Measurements from ENCODE around the gene ITPRID1. TPM values are rescaled to one million over a fixed set of nuclear protein-coding genes. Genes with fewer than 3 reads are reported as not detected.

ITPRID1 gene
- total and polyA plus RNA-seq, 2 of the 8 experiments (the other 6 are each of a cell fraction or from before 2014, with no cell fraction given): 0.09 to 0.47 TPM

- Histone ChIP-seq H3K4me3 (ENCODE audit: extremely low read depth in 1 of 4, insufficient read depth in 2 of 4, low read depth in 3 of 4, low read length in 4 of 4) (no peak overlapping the region), H2BK5ac (ENCODE audit: low read depth, low read length) (no peak overlapping the region), H2BK20ac (ENCODE audit: low read length) (no peak overlapping the region), H3K56ac (replicated peaks; ENCODE audit: insufficient read length, low read depth, low read length) (no peak overlapping the region), H3K23ac (ENCODE audit: insufficient read length) (no peak overlapping the region), H4K20me1 (replicated peaks in 1 of 2; ENCODE audit: control insufficient read depth in 1 of 2, insufficient read depth in 2 of 2, low read length in 2 of 2) (no peaks in the 10 kb centered on the region), H2AK5ac (ENCODE audit: low read depth, low read length) (no peak overlapping the region), H3K14ac (ENCODE audit: insufficient read length) (no peak overlapping the region), H3K27me3 (replicated peaks in 1 of 4; ENCODE audit: control insufficient read depth in 3 of 4, extremely low read depth in 1 of 4, insufficient read depth in 3 of 4, low read length in 3 of 4) (no peaks in the 10 kb centered on the region), H3K4me2 (ENCODE audit: insufficient read depth in 1 of 2, low read depth in 2 of 2, low read length in 2 of 2) (no peak overlapping the region), H3K79me1 (ENCODE audit: low read depth, low read length) (no peaks in the 10 kb centered on the region), H3K18ac (ENCODE audit: extremely low read depth, low read length) (no peak overlapping the region), H2BK120ac (replicated peaks; ENCODE audit: low read depth, low read length) (no peak overlapping the region), H3K4me1 (replicated peaks in 1 of 4; ENCODE audit: control insufficient read depth in 3 of 4, insufficient read depth in 4 of 4, low read length in 3 of 4) (no peaks in the 10 kb centered on the region), H4K5ac (ENCODE audit: insufficient read length, low read depth, low read length) (no peak overlapping the region), H2BK12ac (ENCODE audit: low read depth, low read length) (no peak overlapping the region), H3K9ac (replicated peaks in 1 of 4; ENCODE audit: extremely low read depth in 1 of 4, low read depth in 3 of 4, low read length in 3 of 4) (no peak overlapping the region), H3K36me3 (ENCODE audit: control insufficient read depth in 2 of 4, insufficient read depth in 4 of 4, low read length in 3 of 4) (no peaks in the 10 kb centered on the region), H3K79me2 (ENCODE audit: control insufficient read depth in 1 of 2, insufficient read depth in 2 of 2, low read length in 2 of 2) (no peaks in the 10 kb centered on the region), H4K8ac (ENCODE audit: extremely low read depth, insufficient read depth, low read length) (no peak overlapping the region), H4K91ac (replicated peaks; ENCODE audit: insufficient read length, low read length) (no peak overlapping the region), H3K4ac (replicated peaks; ENCODE audit: insufficient read length, low read depth, low read length) (no peak overlapping the region), H2BK15ac (ENCODE audit: low read length) (no peak overlapping the region), H3K23me2 (ENCODE audit: low read depth, low read length) (no peaks in the 10 kb centered on the region), H2AFZ (ENCODE audit: low read length) (no peak overlapping the region), H3K27ac (ENCODE audit: low read depth, low read length) (no peak overlapping the region), H3K9me3 (ENCODE audit: insufficient read depth in 2 of 2, low read depth in 1 of 2, low read length in 1 of 2) (no peaks in the 10 kb centered on the region)
- ChIA-PET POLR2A (ENCODE audit: partially characterized antibody) (no interaction called here), CTCF (ENCODE audit: partially characterized antibody) (interaction anchor here (1.0 to 2.4 kb wide), 2 partner anchors 12 to 127 kb away, joined by 4 to 10 read pairs; no protein-coding TSS in a partner anchor)
- no peak for FAIRE-seq
- WGBS, 2 experiments (ENCODE audit: extremely low coverage in 1 of 2, insufficient coverage in 1 of 2, insufficient read length in 1 of 2, insufficient replicate concordance in 2 of 2, low coverage in 1 of 2, low lambda C conversion rate in 2 of 2, missing lambda C conversion rate in 1 of 2): 53% methylated on average over 1 of the region's 1 CpG; no CpG with 5 or more reads in 1 of the 2 experiments
- no peak for TF ChIP-seq TAF1 (IDR thresholded peaks at IDR 0.05; ENCODE audit: low read depth, low read length)
- TF ChIP-seq TAF7 (optimal IDR thresholded peaks at IDR 0.05; ENCODE audit: borderline replicate concordance, low read depth, low read length): no peak
- TF ChIP-seq POLR2AphosphoS5 (IDR thresholded peaks at IDR 0.05; ENCODE audit: low read depth, low read length): no peak
- TF ChIP-seq POU5F1 (IDR thresholded peaks at IDR 0.05; ENCODE audit: low read depth, low read length): no peak
- no peak for TF ChIP-seq KDM4A (IDR thresholded peaks at IDR 0.05; ENCODE audit: low read depth, low read length, severe bottlenecking)
- no peak for TF ChIP-seq RBBP5 (IDR thresholded peaks at IDR 0.05; ENCODE audit: borderline replicate concordance, low read depth, low read length)
- no peak for TF ChIP-seq EZH2 (IDR thresholded peaks at IDR 0.05; ENCODE audit: low read depth, low read length, severe bottlenecking)
- DNase-seq (ENCODE audit: low read depth in 1 of 2, low spot score in 2 of 2): no peak
These were observed 13.2 kb upstream of the ITPRID1 start for GRCh38 chr7:31500656-31501055.
